Liver (tissue), 9 donors: ENCODE results near the gene MASP1. TPM values are rescaled to one million over a fixed set of nuclear protein-coding genes. Genes with fewer than 3 reads are reported as not detected.

Experiments
- DNase-seq: peaks from one replicate; pipeline ENCODE4 v3.0.0-alpha.2; 2017; ENCODE audit warnings: low spot score
- H3K27ac ChIP-seq, 2 donors: one replicate each; pipeline ENCODE4 v1.7.0; 2013; ENCODE audit warnings: inconsistent platforms in 2 of 2, low read length in 2 of 2, control low read depth in 1 of 2, low read depth in 1 of 2, mild to moderate bottlenecking in 1 of 2
- H3K27me3 ChIP-seq, 4 donors: one replicate each; pipeline versions ENCODE4 v1.6.1 to v1.7.0; 2013; ENCODE audit warnings: low read length in 3 of 4, inconsistent platforms in 1 of 4, mild to moderate bottlenecking in 1 of 4, moderate library complexity in 1 of 4; ENCODE audit not compliant: control insufficient read depth in 4 of 4, insufficient read depth in 4 of 4
- H3K36me3 ChIP-seq, 4 donors: one replicate each; pipeline versions ENCODE4 v1.6.1 to v1.7.0; 2013; ENCODE audit warnings: low read length in 3 of 4, mild to moderate bottlenecking in 3 of 4, low read depth in 1 of 4, moderate library complexity in 1 of 4; ENCODE audit not compliant: control insufficient read depth in 4 of 4, insufficient read depth in 3 of 4
- H3K4me1 ChIP-seq, 4 donors: one replicate each; pipeline versions ENCODE4 v1.6.1 to v1.7.0; 2013; ENCODE audit warnings: low read length in 3 of 4, mild to moderate bottlenecking in 3 of 4, moderate library complexity in 1 of 4; ENCODE audit not compliant: control insufficient read depth in 4 of 4, insufficient read depth in 4 of 4
- H3K4me3 ChIP-seq, 3 donors: one replicate each; pipeline versions ENCODE4 v1.6.1 to v1.7.0; 2013; ENCODE audit warnings: low read length in 3 of 3, control low read depth in 1 of 3, low read depth in 1 of 3, mild to moderate bottlenecking in 1 of 3
- H3K9ac ChIP-seq, 2 donors: one replicate each; pipeline ENCODE4 v1.7.0; 2013; ENCODE audit warnings: low read length in 2 of 2, mild to moderate bottlenecking in 2 of 2, moderate library complexity in 2 of 2, control low read depth in 1 of 2, low read depth in 1 of 2
- H3K9me3 ChIP-seq, 4 donors: one replicate each; pipeline versions ENCODE4 v1.6.1 to v1.7.0; 2013; ENCODE audit warnings: low read length in 3 of 4; ENCODE audit not compliant: control insufficient read depth in 4 of 4
- ATF3 ChIP-seq: IDR thresholded peaks from 2 replicates; pipeline ENCODE4 v1.6.1; 2016; ENCODE audit warnings: antibody characterized with exemption
- CTCF ChIP-seq: fragments of 150-350 bp; IDR thresholded peaks from 2 replicates; pipeline ENCODE4 v1.5.1; 2017; ENCODE audit warnings: improper control_type of control experiment, low read depth, low read length; ENCODE audit not compliant: missing input control
- EGR1 ChIP-seq, 2 donors: IDR thresholded peaks; 2 replicates each; pipeline ENCODE4 v1.6.1; 2016 to 2018; ENCODE audit warnings: antibody characterized with exemption in 2 of 2, low read depth in 2 of 2
- FOXA1 ChIP-seq: IDR thresholded peaks from 2 replicates; pipeline ENCODE4 v1.6.1; 2016; ENCODE audit warnings: antibody characterized with exemption
- FOXA2 ChIP-seq: IDR thresholded peaks from 2 replicates; pipeline ENCODE4 v1.6.1; 2016; ENCODE audit warnings: antibody characterized with exemption
- GABPA ChIP-seq, 2 donors: IDR thresholded peaks in 1 of 2; conservative IDR thresholded peaks in 1 of 2; 2 replicates each; pipeline ENCODE4 v1.6.1; 2016; ENCODE audit warnings: antibody characterized with exemption in 2 of 2, mild to moderate bottlenecking in 1 of 2, moderate library complexity in 1 of 2
- HNF4A ChIP-seq, 2 donors: conservative IDR thresholded peaks; 2 replicates each; pipeline ENCODE4 v1.6.1; 2016; ENCODE audit warnings: antibody characterized with exemption in 2 of 2, mild to moderate bottlenecking in 2 of 2
- HNF4G ChIP-seq: IDR thresholded peaks from 2 replicates; pipeline ENCODE4 v1.6.1; 2016; ENCODE audit warnings: antibody characterized with exemption
- JUND ChIP-seq, 2 donors: IDR thresholded peaks; 2 replicates each; pipeline ENCODE4 v1.6.1; 2016; ENCODE audit warnings: antibody characterized with exemption in 2 of 2
- MAX ChIP-seq: IDR thresholded peaks from 2 replicates; pipeline ENCODE4 v1.6.1; 2016; ENCODE audit warnings: antibody characterized with exemption
- RAD21 ChIP-seq, 2 donors: IDR thresholded peaks; 2 replicates each; pipeline ENCODE4 v1.6.1; 2016; ENCODE audit warnings: antibody characterized with exemption in 2 of 2, mild to moderate bottlenecking in 2 of 2
- RXRA ChIP-seq, 2 donors: IDR thresholded peaks; 2 replicates each; pipeline ENCODE4 v1.6.1; 2017 to 2018; ENCODE audit warnings: antibody characterized with exemption in 2 of 2, mild to moderate bottlenecking in 1 of 2
- SP1 ChIP-seq: IDR thresholded peaks from 2 replicates; pipeline ENCODE4 v1.6.1; 2018; ENCODE audit warnings: antibody characterized with exemption, mild to moderate bottlenecking
- TAF1 ChIP-seq: conservative IDR thresholded peaks from 2 replicates; pipeline ENCODE4 v1.6.1; 2016; ENCODE audit warnings: antibody characterized with exemption, mild to moderate bottlenecking
- YY1 ChIP-seq: IDR thresholded peaks from 2 replicates; pipeline ENCODE4 v1.6.1; 2016; ENCODE audit warnings: antibody characterized with exemption, mild to moderate bottlenecking
- ZBTB33 ChIP-seq: IDR thresholded peaks from 2 replicates; pipeline ENCODE4 v1.6.1; 2016; ENCODE audit warnings: antibody characterized with exemption
- WGBS: extraction: QIAGEN DNeasy Blood & Tissue Kit; methylation state at CpG from one replicate; pipeline ENCODE4 v1.1.7; 2013; 5-methylcytosine and 5-hydroxymethylcytosine counted together
- polyA plus RNA-seq, 2 donors: library from polyadenylated mRNA; stranded (reverse) in 1 of 2; unstranded in 1 of 2; fragments of 200-250 nt in 1 of 2; fragments of >200 nt in 1 of 2; fragmentation: Nextera tagmentation in 1 of 2; extraction: Ambion mirVana in 1 of 2; gene quantifications; one replicate each; pipeline versions ENCODE4 v1.2.1 to v1.2.3, GENCODE V29; 2013 to 2015
- total RNA-seq, 2 donors: library from RNA; depleted of rRNA; stranded (reverse); fragments of >200 nt; gene quantifications; one replicate each; pipeline ENCODE4 v1.2.3, GENCODE V29; 2014
- donor health status: healthy.
- donor health status: healthy.
- donor health status: healthy.
- donor health status: healthy.
- donor health status: healthy.

MASP1 gene
- total and polyA plus RNA-seq, 4 donors = 53.2 to 83.8 (median 73.8) TPM

- no peak overlapping the region for H3K4me3 ChIP-seq
- no peak overlapping the region for H3K27ac ChIP-seq
- no peaks in the 10 kb centered on the region for H3K27me3 ChIP-seq
- WGBS = 93% methylated on average over 7 of the region's 7 CpGs
- DNase-seq = no peak
- no peak overlapping the region for H3K9ac ChIP-seq
- TF ChIP-seq YY1 (no peak), TAF1 (no peak), GABPA (IDR thresholded peaks at IDR 0.05 in 1 of 2, conservative IDR thresholded peaks at IDR 0.05 in 1 of 2) (no peak), ZBTB33 (no peak), HNF4A (conservative IDR thresholded peaks at IDR 0.05) (no peak), SP1 (no peak)
- peaks cover 0 to 32% (median 17%) of the 10 kb centered on the region in 4 donors for H3K36me3 ChIP-seq
- H3K9me3 ChIP-seq = no peaks in the 10 kb centered on the region
- H3K4me1 ChIP-seq = peaks cover 0 to 19% (median 11%) of the 10 kb centered on the region in 4 donors
Observed at GRCh38 chr3:187227658-187228258, 63.8 kb downstream of the MASP1 start.

- Histone ChIP-seq H3K4me3 (no peak overlapping the region), H3K4me1 (peaks cover 2 to 42% (median 30%) of the 10 kb centered on the region in 4 donors), H3K36me3 (peaks cover 0 to 36% (median 22%) of the 10 kb centered on the region in 4 donors), H3K27me3 (no peaks in the 10 kb centered on the region), H3K9ac (peak overlapping the region in 1 of 2 donors; percentile 3), H3K27ac (peak overlapping the region; percentile 62 to 73), H3K9me3 (no peaks in the 10 kb centered on the region)
- WGBS = 59% methylated on average over 3 of the region's 3 CpGs
- DNase-seq = no peak
- TF ChIP-seq YY1 (no peak), JUND (IDR thresholded peaks at IDR 0.05) (peak in 1 of 2 donors; percentile 32)
Observed at GRCh38 chr3:187223799-187224198, 67.7 kb downstream of the MASP1 start.

- 39% methylated on average over 4 of the region's 4 CpGs for WGBS
- peak overlapping the region in 1 of 2 donors; percentile 3 for H3K9ac ChIP-seq
- no peaks in the 10 kb centered on the region for H3K27me3 ChIP-seq
- no peaks in the 10 kb centered on the region for H3K9me3 ChIP-seq
- H3K4me1 ChIP-seq = peaks cover 2 to 42% (median 30%) of the 10 kb centered on the region in 4 donors
- H3K36me3 ChIP-seq = peaks cover 0 to 39% (median 25%) of the 10 kb centered on the region in 4 donors
- DNase-seq = no peak
- peak overlapping the region in 1 of 3 donors; percentile 14 for H3K4me3 ChIP-seq
- H3K27ac ChIP-seq = peak overlapping the region; percentile 62 to 73
- TF ChIP-seq MAX = peak; percentile 50
- TF ChIP-seq YY1 = peak; percentile 82
- no peak for TF ChIP-seq EGR1 (IDR thresholded peaks at IDR 0.05; ENCODE audit: low read depth in 2 of 2)
- TF ChIP-seq TAF1 = peak; percentile 11
- TF ChIP-seq FOXA1 = no peak
- peak; percentile 66 to 68 for TF ChIP-seq RXRA (IDR thresholded peaks at IDR 0.05)
- TF ChIP-seq FOXA2 = no peak
- TF ChIP-seq JUND (IDR thresholded peaks at IDR 0.05) = peak; percentile 26 to 41
- TF ChIP-seq GABPA (IDR thresholded peaks at IDR 0.05 in 1 of 2, conservative IDR thresholded peaks at IDR 0.05 in 1 of 2) = no peak
- TF ChIP-seq HNF4A (conservative IDR thresholded peaks at IDR 0.05) = peak; percentile 96 to 98
- TF ChIP-seq RAD21 (IDR thresholded peaks at IDR 0.05) = peak; percentile 21 to 48
- peak; percentile 53 for TF ChIP-seq ZBTB33
- TF ChIP-seq ATF3 = peak; percentile 40
- TF ChIP-seq SP1 = peak; percentile 98
- TF ChIP-seq CTCF = no peak
- peak; percentile 91 for TF ChIP-seq HNF4G
Observed at GRCh38 chr3:187222801-187223200, 68.7 kb downstream of the MASP1 start.
